Neural cell (in vitro differentiated cells): Measurements from ENCODE around the gene CDCP1. TPM values are rescaled to one million over a fixed set of nuclear protein-coding genes. Genes with fewer than 3 reads are reported as not detected.

Experiments
- H2AFZ ChIP-seq: fragments of 200-600, 300-800 bp; sonication (generic), shearing (Covaris generic); 2 replicates; pipeline ENCODE4 v1.6.0; 2014; ENCODE audit warnings: low read depth, mild to moderate bottlenecking, antibody characterized with exemption, low read length, moderate library complexity
- H3F3A ChIP-seq: fragments of 200-600 bp; shearing (Covaris generic); 2 replicates; pipeline ENCODE4 v1.6.1; 2016; ENCODE audit warnings: mild to moderate bottlenecking, moderate library complexity, mixed read lengths, antibody characterized with exemption, low read length; ENCODE audit not compliant: insufficient read depth, poor library complexity, severe bottlenecking
- H3K27ac ChIP-seq: fragments of 200-600, 300-800 bp; sonication (generic), shearing (Covaris generic); 2 replicates; pipeline ENCODE4 v1.5.1; 2014; ENCODE audit warnings: mild to moderate bottlenecking, low read length, moderate library complexity
- H3K27me3 ChIP-seq: fragments of 300-800, 200-600 bp; sonication (generic), shearing (Covaris generic); 2 replicates; pipeline ENCODE4 v1.6.0; 2014; ENCODE audit warnings: mild to moderate bottlenecking, low read depth, low read length, moderate library complexity; ENCODE audit not compliant: insufficient read depth
- H3K36me3 ChIP-seq: fragments of 300-800, 200-600 bp; sonication (generic), shearing (Covaris generic); 2 replicates; pipeline ENCODE4 v1.5.1; 2014; ENCODE audit warnings: mild to moderate bottlenecking, antibody characterized with exemption, low read length, moderate library complexity; ENCODE audit not compliant: insufficient read depth
- H3K4me2 ChIP-seq: fragments of 300-800, 200-600 bp; sonication (generic), shearing (Covaris generic); 2 replicates; pipeline ENCODE4 v1.6.0; 2014; ENCODE audit warnings: mild to moderate bottlenecking, low read length
- H3K4me3 ChIP-seq: fragments of 300-800, 200-600 bp; sonication (generic), shearing (Covaris generic); 2 replicates; pipeline ENCODE4 v1.5.1; 2014; ENCODE audit warnings: mild to moderate bottlenecking, low read length, moderate library complexity
- H3K79me2 ChIP-seq: fragments of 200-600 bp; shearing (Covaris generic); replicated peaks from 2 replicates; pipeline ENCODE4 v1.6.0; 2014; ENCODE audit warnings: mild to moderate bottlenecking, low read length, moderate library complexity; ENCODE audit not compliant: insufficient read depth
- H3K9ac ChIP-seq: fragments of 300-800, 200-600 bp; sonication (generic), shearing (Covaris generic); 2 replicates; pipeline ENCODE4 v1.6.1; 2016; ENCODE audit warnings: mild to moderate bottlenecking, low read length, mixed read lengths
- H3K9me2 ChIP-seq: fragments of 200-600 bp; shearing (Covaris generic); 2 replicates; pipeline ENCODE4 v1.6.1; 2016; ENCODE audit warnings: mild to moderate bottlenecking, low read length, mixed read lengths; ENCODE audit not compliant: insufficient read depth
- H3K9me3 ChIP-seq: fragments of 200-600, 300-800 bp; sonication (generic), shearing (Covaris generic); 2 replicates; pipeline ENCODE4 v1.6.1; 2016; ENCODE audit warnings: mild to moderate bottlenecking, mixed run types, low read length, moderate library complexity, mixed read lengths
- H4K20me1 ChIP-seq: fragments of 200-600 bp; shearing (Covaris generic); 2 replicates; pipeline ENCODE4 v1.6.1; 2016; ENCODE audit warnings: mild to moderate bottlenecking, mixed run types; ENCODE audit not compliant: insufficient read depth
- EP300 ChIP-seq: fragments of 450-650 bp; conservative IDR thresholded peaks from 2 replicates; pipeline ENCODE4 v1.6.1; 2014; ENCODE audit warnings: antibody characterized with exemption, mild to moderate bottlenecking, moderate library complexity; ENCODE audit not compliant: poor library complexity, severe bottlenecking
- EZH2 ChIP-seq: fragments of 200-600, 300-800 bp; shearing (Covaris generic), sonication (generic); IDR thresholded peaks from 2 replicates; pipeline ENCODE4 v1.6.1; 2014; ENCODE audit warnings: antibody characterized with exemption, low read length, borderline replicate concordance, mild to moderate bottlenecking; ENCODE audit not compliant: insufficient read depth, poor library complexity, severe bottlenecking
- MXI1 ChIP-seq: fragments of 450-650 bp; conservative IDR thresholded peaks from 2 replicates; pipeline ENCODE4 v1.6.1; 2014; ENCODE audit warnings: antibody characterized with exemption, mild to moderate bottlenecking; ENCODE audit not compliant: poor library complexity, severe bottlenecking
- POLR2AphosphoS5 ChIP-seq: IDR thresholded peaks from 2 replicates; pipeline ENCODE4 v1.6.1; 2012
- RAD21 ChIP-seq: fragments of 450-650 bp; conservative IDR thresholded peaks from 2 replicates; pipeline ENCODE4 v1.6.1; 2014; ENCODE audit warnings: antibody characterized with exemption, mild to moderate bottlenecking, moderate library complexity
- SMC3 ChIP-seq: fragments of 450-650 bp; conservative IDR thresholded peaks from 2 replicates; pipeline ENCODE4 v1.6.1; 2014; ENCODE audit warnings: antibody characterized with exemption, mild to moderate bottlenecking, moderate library complexity; ENCODE audit not compliant: poor library complexity
- TAF1 ChIP-seq: IDR thresholded peaks from 2 replicates; pipeline ENCODE4 v1.6.1; 2012; ENCODE audit warnings: low read depth
- polyA plus RNA-seq: library from polyadenylated mRNA; depleted of rRNA; stranded (reverse); fragments of >200 nt; gene quantifications from 2 replicates; pipeline ENCODE4 v1.2.3, GENCODE V29; 2014
- TF ChIP-seq, protein P1 (sequence below): fragments of 450-650 bp; IDR thresholded peaks from 2 replicates; pipeline ENCODE4 v1.5.1; 2014; ENCODE audit warnings: antibody characterized with exemption, mild to moderate bottlenecking, moderate library complexity; ENCODE audit not compliant: poor library complexity, severe bottlenecking
- TF ChIP-seq, protein P2 (sequence below): IDR thresholded peaks from 2 replicates; pipeline ENCODE4 v1.6.1; 2012; ENCODE audit warnings: borderline replicate concordance

Gene CDCP1
- polyA plus RNA-seq, 1 donor from 2014 or later = not detected

DNA sequence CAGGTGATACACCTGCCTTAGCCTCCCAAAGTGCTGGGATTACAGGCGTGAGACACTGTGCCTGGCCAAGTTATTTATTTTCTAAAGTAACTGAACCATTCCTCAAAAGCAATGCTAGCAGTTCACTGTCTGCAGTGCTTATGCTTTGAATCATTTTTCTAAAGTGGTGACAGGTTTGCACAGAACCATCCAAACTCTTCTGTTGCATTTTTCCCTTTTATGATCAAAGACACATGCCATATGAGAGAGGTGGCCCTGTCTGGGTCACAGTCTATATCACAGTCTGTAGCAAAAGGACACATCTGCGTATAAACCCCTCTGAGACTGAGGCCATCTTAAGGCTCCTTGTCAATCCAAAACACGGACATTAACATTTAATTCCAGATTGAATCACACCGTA lies 17.2 kb downstream of the CDCP1 start:
- Histone ChIP-seq H3K9me2 (no peaks in the 10 kb centered on the region), H3K4me3 (no peak overlapping the region), H2AFZ (no peak overlapping the region), H3K9me3 (no peaks in the 10 kb centered on the region), H3K79me2 (no peaks in the 10 kb centered on the region), H3K36me3 (no peaks in the 10 kb centered on the region), H3F3A (no peaks in the 10 kb centered on the region), H3K9ac (no peak overlapping the region), H3K4me2 (no peak overlapping the region), H3K27me3 (no peaks in the 10 kb centered on the region), H4K20me1 (no peaks in the 10 kb centered on the region), H3K27ac (no peak overlapping the region)
- TF ChIP-seq EZH2 (no peak), POLR2AphosphoS5 (no peak), MXI1 (no peak), RAD21 (no peak), EP300 (no peak), TAF1 (no peak), SMC3 (no peak)
- TF ChIP-seq, protein P1, sequence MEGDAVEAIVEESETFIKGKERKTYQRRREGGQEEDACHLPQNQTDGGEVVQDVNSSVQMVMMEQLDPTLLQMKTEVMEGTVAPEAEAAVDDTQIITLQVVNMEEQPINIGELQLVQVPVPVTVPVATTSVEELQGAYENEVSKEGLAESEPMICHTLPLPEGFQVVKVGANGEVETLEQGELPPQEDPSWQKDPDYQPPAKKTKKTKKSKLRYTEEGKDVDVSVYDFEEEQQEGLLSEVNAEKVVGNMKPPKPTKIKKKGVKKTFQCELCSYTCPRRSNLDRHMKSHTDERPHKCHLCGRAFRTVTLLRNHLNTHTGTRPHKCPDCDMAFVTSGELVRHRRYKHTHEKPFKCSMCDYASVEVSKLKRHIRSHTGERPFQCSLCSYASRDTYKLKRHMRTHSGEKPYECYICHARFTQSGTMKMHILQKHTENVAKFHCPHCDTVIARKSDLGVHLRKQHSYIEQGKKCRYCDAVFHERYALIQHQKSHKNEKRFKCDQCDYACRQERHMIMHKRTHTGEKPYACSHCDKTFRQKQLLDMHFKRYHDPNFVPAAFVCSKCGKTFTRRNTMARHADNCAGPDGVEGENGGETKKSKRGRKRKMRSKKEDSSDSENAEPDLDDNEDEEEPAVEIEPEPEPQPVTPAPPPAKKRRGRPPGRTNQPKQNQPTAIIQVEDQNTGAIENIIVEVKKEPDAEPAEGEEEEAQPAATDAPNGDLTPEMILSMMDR = no peak
- TF ChIP-seq, protein P2, sequence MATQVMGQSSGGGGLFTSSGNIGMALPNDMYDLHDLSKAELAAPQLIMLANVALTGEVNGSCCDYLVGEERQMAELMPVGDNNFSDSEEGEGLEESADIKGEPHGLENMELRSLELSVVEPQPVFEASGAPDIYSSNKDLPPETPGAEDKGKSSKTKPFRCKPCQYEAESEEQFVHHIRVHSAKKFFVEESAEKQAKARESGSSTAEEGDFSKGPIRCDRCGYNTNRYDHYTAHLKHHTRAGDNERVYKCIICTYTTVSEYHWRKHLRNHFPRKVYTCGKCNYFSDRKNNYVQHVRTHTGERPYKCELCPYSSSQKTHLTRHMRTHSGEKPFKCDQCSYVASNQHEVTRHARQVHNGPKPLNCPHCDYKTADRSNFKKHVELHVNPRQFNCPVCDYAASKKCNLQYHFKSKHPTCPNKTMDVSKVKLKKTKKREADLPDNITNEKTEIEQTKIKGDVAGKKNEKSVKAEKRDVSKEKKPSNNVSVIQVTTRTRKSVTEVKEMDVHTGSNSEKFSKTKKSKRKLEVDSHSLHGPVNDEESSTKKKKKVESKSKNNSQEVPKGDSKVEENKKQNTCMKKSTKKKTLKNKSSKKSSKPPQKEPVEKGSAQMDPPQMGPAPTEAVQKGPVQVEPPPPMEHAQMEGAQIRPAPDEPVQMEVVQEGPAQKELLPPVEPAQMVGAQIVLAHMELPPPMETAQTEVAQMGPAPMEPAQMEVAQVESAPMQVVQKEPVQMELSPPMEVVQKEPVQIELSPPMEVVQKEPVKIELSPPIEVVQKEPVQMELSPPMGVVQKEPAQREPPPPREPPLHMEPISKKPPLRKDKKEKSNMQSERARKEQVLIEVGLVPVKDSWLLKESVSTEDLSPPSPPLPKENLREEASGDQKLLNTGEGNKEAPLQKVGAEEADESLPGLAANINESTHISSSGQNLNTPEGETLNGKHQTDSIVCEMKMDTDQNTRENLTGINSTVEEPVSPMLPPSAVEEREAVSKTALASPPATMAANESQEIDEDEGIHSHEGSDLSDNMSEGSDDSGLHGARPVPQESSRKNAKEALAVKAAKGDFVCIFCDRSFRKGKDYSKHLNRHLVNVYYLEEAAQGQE = no peak

DNA sequence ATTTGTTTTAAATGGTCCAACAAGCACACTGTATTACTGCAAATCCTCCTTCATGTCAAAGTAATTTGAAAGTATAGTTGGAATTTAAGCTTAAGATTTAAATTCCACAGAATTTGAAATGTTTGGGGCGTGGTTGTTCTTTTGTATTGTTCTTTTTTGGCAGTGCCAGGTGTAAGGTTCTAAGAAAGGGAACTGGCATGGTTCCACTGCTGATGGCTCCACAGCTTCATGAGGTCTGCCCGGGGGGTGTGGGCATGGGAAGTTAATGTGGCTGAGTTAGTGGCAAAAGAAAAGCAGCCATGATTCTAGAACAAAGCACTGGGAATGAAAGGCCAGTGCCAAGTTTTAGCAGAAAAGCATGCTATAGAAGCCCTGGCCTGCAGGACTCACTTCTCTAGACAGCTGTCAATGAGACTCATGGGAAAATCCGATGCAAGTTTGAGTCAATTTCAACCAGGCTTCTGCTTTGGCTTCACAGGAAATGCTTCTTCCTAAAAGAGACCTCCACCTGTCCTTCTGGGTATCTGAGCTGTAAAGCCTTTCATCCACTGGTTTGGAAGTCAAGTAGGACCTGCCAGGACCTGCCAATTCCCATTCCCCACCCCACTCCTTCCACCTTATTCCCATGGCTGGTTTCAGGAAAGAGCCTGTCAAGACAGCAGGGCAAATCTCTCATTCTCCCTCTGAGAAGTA lies 18.9 kb downstream of the CDCP1 start:
- no peaks in the 10 kb centered on the region for H3K9me2 ChIP-seq
- H3F3A ChIP-seq = no peaks in the 10 kb centered on the region
- no peaks in the 10 kb centered on the region for H3K27me3 ChIP-seq
- no peak overlapping the region for H3K27ac ChIP-seq
- TF ChIP-seq EP300 (no peak), POLR2AphosphoS5 (no peak), MXI1 (no peak), TAF1 (no peak), EZH2 (no peak), RAD21 (no peak), SMC3 (no peak)
- TF ChIP-seq, protein P2 = no peak
- TF ChIP-seq, protein P1 = no peak
- no peaks in the 10 kb centered on the region for H4K20me1 ChIP-seq
- no peak overlapping the region for H3K9ac ChIP-seq
- H2AFZ ChIP-seq = no peak overlapping the region
- H3K4me2 ChIP-seq = no peak overlapping the region
- H3K36me3 ChIP-seq = no peaks in the 10 kb centered on the region
- no peaks in the 10 kb centered on the region for H3K79me2 ChIP-seq
- H3K9me3 ChIP-seq = no peaks in the 10 kb centered on the region
- no peak overlapping the region for H3K4me3 ChIP-seq
